ENCODE results near the gene EAPP. TPM values are rescaled to one million over a fixed set of nuclear protein-coding genes. Genes with fewer than 3 reads are reported as not detected.
A peak's percentile ranks its signal among the peaks of the same experiment; 100 is the strongest.
"Not testable (repeated sequence)": the region's sequence is repeated elsewhere in the genome, so short reads cannot be mapped to it uniquely, and the experiment has no call there.

EAPP gene
- total RNA-seq, 1 experiment from 2014 or later: 28.7 TPM

DNA sequence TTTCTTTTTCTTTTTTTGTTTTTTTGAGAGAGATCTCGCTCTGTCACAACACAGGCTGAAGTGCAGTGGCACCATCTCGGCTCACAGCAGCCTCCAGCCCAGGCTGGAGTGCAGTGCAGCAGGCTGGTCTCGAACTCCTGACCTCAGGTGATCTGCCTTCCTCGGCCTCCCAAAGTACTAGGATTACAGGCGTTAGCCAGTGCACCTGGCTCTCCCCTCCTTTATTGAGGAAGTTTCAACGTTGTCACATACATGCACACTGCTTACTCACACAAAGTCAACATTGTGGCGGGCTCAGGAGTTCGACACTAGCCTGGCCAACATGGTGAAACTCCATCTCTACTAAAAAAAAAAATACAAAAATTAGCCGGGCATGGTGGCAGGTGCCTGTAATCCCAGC is 32.0 kb downstream of the EAPP start:
- H3K27me3 ChIP-seq (ENCODE audit: control insufficient read depth, insufficient read depth, low read length): no peaks in the 10 kb centered on the region
- no peak for DNase-seq
- no peak overlapping the region for H3K4me3 ChIP-seq (ENCODE audit: insufficient read depth, low read depth, low read length)
- no peaks in the 10 kb centered on the region for H3K36me3 ChIP-seq (replicated peaks; ENCODE audit: control insufficient read depth, insufficient read depth, low read length)

DNA sequence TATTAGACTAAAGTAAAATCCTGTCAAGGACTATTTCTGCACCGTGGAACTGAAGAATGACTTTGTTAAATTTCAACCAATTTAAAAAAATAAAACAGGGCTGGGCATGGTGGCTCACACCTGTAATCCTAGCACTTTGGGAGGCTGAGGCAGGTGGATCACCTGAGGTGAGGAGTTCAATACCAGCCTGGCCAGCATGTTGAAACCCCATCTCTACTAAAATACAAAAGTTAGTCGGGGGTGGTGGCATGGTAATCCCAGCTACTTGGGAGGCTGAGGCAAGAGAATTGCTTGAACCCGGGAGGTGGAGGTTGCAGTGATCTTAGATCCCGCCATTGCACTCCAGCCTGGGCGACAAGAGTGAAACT is 34.4 kb downstream of the EAPP start:
- DNase-seq; H3K27me3 ChIP-seq (ENCODE audit: control insufficient read depth, insufficient read depth, low read length); H3K36me3 ChIP-seq (replicated peaks; ENCODE audit: control insufficient read depth, insufficient read depth, low read length); H3K4me3 ChIP-seq (ENCODE audit: insufficient read depth, low read depth, low read length): not testable (repeated sequence)

DNA sequence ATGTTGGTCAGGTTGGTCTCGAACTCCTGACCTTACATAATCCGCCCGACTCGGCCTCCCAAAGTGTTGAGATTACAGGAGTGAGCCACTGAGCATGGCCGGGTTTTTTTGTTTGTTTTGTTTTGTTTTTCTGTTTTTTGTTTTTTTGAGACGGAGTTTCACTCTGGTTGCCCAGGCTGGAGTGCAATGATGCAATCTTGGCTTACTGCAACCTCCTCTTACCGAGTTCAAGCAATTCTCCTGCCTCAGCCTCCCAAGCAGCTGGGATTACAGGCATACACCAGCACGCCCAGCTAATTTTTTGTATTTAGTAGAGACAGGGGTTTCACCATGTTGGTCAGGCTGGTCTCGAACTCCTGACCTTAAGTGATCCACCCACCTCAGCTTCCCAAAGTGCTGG is 35.5 kb downstream of the EAPP start:
- H3K36me3 ChIP-seq (replicated peaks; ENCODE audit: control insufficient read depth, insufficient read depth, low read length); DNase-seq; H3K4me3 ChIP-seq (ENCODE audit: insufficient read depth, low read depth, low read length); H3K27me3 ChIP-seq (ENCODE audit: control insufficient read depth, insufficient read depth, low read length): not testable (repeated sequence)

DNA sequence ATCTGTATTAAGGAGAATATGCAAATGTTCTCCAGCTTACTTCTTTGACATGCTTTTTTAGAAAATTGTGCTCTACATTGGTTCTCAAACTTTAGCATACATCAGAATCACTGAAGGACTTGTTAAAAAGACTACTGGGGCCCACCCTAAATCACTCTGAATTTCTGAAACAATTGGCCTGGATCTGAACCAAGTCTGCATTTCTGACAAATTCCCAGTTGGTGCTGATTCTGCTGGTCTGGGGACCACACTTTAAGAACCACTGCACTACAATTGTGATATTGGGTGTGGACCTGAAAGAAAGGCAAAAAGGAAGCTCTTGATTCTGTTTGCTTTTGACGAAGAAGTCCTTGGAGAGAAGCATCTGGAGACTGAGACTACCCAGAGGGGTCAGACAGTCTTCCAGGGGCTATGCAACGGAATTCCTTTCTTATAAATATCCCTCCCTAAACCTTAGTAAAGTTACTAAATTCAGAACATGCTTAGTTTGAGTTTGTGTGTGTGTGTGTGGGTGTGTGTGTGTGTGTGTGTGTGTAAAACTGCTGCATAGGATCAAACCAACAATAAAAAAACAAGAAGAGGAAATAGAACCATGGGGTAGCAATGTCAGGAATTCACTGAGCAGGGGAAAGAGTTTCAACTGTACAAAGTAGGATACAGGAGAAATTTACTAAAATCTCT is 36.8 kb downstream of the EAPP start:
- no peak for DNase-seq
- Histone ChIP-seq H3K4me3 (ENCODE audit: insufficient read depth, low read depth, low read length) (no peak overlapping the region), H3K36me3 (replicated peaks; ENCODE audit: control insufficient read depth, insufficient read depth, low read length) (no peaks in the 10 kb centered on the region), H3K27me3 (ENCODE audit: control insufficient read depth, insufficient read depth, low read length) (no peaks in the 10 kb centered on the region)

DNA sequence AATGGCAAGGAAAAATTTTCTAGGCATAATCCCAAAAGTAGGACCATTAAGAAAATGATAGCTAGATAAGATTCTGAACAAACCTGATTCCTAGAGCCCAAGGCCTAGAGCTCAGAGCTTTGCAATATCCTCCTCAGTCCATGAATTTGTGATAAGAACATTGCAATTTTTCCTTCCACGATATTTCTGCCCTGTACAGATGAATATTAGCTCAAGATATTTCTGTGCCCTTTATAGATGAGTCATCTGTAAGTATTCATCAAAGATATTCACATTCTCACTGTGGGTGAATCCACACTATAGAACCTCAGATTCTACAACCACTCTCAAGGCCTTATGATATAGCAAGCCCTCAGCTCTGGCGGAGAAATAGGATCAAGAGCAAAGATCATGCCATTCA is 37.5 kb downstream of the EAPP start:
- DNase-seq: no peak
- no peak overlapping the region for H3K4me3 ChIP-seq (ENCODE audit: insufficient read depth, low read depth, low read length)
- H3K27me3 ChIP-seq (ENCODE audit: control insufficient read depth, insufficient read depth, low read length): no peaks in the 10 kb centered on the region
- H3K36me3 ChIP-seq (replicated peaks; ENCODE audit: control insufficient read depth, insufficient read depth, low read length): no peaks in the 10 kb centered on the region

DNA sequence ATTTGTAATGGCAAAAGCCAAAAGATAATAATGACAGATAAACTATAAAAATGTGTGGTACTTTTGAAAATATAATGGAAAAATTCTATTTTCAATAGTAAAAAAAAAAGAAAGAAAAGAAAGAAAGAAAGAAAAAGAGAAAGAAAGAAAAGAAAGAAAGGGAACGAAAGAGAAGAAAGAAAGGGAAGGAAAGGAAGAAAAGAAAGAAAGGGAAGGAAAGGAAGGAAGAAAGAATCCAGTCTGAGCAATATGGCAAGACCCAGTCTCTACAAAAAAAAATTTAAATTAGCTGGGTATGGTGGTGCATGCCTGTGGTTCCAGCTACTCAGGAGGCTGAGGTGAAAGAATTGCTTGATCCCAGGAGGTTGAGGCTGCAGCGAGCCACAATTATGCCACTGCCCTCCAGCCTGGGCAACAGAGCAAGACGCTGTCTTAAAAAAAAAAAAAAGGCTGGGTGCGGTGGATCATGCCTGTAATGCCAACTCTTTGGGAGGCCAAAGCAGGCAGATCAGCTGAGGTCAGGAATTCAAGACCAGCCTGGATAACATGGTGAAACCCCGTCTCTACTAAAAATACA is 38.4 kb downstream of the EAPP start:
- no peaks in the 10 kb centered on the region for H3K27me3 ChIP-seq (ENCODE audit: control insufficient read depth, insufficient read depth, low read length)
- no peak for DNase-seq
- no peaks in the 10 kb centered on the region for H3K36me3 ChIP-seq (replicated peaks; ENCODE audit: control insufficient read depth, insufficient read depth, low read length)
- H3K4me3 ChIP-seq (ENCODE audit: insufficient read depth, low read depth, low read length): no peak overlapping the region

DNA sequence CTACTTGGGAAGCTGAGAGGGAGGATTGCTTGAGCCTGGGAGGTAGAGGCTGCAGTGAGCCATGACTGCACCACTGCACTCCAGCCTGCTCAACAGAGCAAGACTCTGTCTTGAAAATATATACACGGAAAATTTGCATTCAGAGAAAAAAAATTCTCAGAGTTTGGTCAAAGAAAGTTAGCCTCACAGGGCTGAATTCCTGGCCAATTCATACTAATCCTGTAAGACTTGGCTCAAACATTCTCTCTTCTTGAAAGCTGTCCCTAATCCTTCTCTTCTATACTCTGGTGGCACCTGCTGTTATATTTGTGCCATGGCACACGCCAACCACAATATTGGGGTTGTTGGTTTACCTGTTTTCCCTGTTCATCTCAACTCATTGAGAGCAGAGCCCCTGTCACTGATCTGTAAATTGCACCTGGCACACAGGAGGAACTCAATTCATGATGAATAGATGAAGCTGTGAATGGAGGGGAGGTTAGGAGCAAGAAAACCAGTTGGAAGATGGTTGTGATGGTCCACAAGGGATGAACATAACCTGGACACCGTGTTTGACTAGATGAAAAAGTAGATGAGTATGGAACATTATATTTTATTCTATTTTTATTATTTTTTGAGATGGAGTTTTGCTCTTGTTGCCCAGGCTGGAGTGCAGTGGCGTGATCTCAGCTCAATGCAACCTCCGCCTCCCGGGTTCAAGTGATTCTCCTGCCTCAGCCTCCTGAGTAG is 40.7 kb downstream of the EAPP start:
- Histone ChIP-seq H3K27me3 (ENCODE audit: control insufficient read depth, insufficient read depth, low read length) (no peaks in the 10 kb centered on the region), H3K4me3 (ENCODE audit: insufficient read depth, low read depth, low read length) (no peak overlapping the region), H3K36me3 (replicated peaks; ENCODE audit: control insufficient read depth, insufficient read depth, low read length) (no peaks in the 10 kb centered on the region)
- DNase-seq: peak; percentile 31

DNA sequence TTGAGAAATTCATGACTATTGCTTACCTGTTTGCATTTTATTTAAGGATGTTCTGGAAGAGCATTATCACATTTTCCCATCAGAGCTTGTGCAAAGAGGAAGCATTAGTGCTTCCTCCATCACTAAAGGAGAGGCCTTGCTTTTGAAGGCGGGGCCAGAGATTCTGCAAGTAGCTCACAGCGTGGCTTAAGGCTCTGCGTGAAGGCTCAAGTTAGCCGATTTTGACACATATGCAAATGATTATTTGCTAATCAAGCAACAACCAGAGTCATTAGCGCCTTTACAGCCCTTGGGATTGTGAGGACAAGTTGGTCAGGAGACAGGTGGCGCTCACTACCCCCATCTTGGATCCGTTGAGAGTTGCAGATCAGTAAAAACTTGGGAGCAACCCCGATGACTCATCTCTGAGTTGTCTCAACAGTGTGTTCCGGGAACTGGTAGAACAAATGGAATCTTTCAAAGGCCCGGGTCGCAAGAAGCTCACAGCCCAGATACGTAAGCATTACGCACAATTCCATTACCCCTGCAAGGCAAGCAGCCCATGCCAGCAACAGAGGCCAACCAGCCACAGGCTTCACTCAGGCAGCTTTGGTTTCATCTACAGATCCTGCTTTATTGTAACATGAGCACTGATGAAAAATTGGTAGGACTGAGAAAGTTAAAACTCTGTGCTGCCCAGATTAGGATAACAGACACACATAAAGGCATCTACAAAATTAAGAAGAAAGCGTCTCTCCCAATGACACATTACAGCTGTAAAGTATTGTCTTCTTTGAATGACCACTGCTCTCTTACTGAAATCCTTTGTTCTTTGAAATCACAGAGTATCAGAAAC is 42.6 kb downstream of the EAPP start:
- Histone ChIP-seq H3K27me3 (ENCODE audit: control insufficient read depth, insufficient read depth, low read length) (no peaks in the 10 kb centered on the region), H3K36me3 (replicated peaks; ENCODE audit: control insufficient read depth, insufficient read depth, low read length) (no peaks in the 10 kb centered on the region), H3K4me3 (ENCODE audit: insufficient read depth, low read depth, low read length) (no peak overlapping the region)
- DNase-seq: peak; percentile 61

DNA sequence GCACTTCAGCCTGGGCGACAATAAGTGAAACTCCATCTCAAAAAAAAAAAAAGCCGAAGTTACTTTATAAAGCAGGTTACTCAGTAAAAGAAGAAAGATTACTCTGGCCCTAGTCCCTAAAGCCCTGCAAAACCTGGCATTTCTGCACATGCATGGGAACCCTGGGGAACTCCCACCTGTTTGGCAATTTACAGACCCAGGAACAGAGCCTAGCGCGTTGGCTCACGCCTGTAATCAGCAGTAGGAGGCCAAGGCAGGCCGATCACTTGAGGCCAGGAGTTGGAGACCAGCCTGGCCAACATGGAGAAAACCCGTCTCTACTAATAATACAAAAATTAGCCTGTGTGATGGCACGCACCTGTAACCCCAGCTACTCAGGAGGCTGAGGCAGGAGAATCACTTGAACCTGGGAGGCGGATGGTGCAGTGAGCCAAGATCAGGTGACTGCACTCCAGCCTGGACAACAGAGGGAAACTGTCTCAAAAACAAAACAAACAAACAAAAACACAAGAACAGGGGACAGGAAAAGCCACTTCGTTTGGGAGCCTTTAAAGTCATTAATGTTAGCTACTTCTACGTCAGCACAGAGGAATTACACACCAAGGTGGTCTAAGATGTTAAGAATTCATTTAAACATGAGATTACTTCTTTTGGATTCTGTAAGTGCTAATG is 43.4 kb downstream of the EAPP start:
- no peaks in the 10 kb centered on the region for H3K36me3 ChIP-seq (replicated peaks; ENCODE audit: control insufficient read depth, insufficient read depth, low read length)
- H3K27me3 ChIP-seq (ENCODE audit: control insufficient read depth, insufficient read depth, low read length): no peaks in the 10 kb centered on the region
- DNase-seq: no peak
- H3K4me3 ChIP-seq (ENCODE audit: insufficient read depth, low read depth, low read length): no peak overlapping the region

DNA sequence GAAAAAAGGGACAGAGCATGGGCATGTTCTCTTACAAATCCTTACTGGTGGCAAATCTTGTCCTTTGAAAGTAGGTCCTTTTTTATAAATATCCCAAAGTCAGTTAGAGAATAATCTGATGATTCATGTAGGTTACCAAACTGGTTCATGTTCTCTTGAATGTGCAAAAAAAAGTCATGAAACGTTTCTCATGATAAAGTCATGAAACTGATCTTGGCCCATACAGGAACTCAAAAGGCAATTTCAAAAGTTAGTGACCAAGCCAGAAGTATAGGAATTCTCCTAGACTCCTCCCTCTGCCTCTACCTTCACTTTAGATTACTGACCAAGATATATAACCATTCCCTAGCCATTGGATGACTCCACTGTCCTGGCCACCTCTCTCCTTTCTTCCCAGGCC is 50.2 kb downstream of the EAPP start:
- Histone ChIP-seq H3K4me3 (ENCODE audit: insufficient read depth, low read depth, low read length) (no peak overlapping the region), H3K36me3 (replicated peaks; ENCODE audit: control insufficient read depth, insufficient read depth, low read length) (no peaks in the 10 kb centered on the region), H3K27me3 (ENCODE audit: control insufficient read depth, insufficient read depth, low read length) (no peaks in the 10 kb centered on the region)
- no peak for DNase-seq

DNA sequence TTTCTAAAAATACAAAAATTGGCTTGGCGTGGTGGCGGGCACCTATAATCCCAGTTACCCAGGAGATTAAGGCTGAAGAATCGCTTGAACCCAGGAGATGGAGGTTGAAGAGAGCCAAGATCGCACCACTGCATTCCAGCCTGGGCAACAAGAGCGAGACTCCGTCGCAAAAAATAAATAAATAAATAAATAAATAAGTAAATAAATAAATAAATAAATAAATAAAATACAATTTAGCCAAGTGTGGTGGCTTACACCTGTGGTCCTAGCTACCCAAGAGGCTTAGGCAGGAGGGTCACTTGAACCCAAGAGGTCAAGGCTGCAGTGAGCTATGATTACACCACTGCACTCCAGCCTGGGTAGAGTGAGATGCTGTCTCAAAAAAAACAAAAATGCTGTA is 51.0 kb downstream of the EAPP start:
- H3K4me3 ChIP-seq (ENCODE audit: insufficient read depth, low read depth, low read length): no peak overlapping the region
- H3K36me3 ChIP-seq (replicated peaks; ENCODE audit: control insufficient read depth, insufficient read depth, low read length): no peaks in the 10 kb centered on the region
- H3K27me3 ChIP-seq (ENCODE audit: control insufficient read depth, insufficient read depth, low read length): no peaks in the 10 kb centered on the region
- DNase-seq: no peak

DNA sequence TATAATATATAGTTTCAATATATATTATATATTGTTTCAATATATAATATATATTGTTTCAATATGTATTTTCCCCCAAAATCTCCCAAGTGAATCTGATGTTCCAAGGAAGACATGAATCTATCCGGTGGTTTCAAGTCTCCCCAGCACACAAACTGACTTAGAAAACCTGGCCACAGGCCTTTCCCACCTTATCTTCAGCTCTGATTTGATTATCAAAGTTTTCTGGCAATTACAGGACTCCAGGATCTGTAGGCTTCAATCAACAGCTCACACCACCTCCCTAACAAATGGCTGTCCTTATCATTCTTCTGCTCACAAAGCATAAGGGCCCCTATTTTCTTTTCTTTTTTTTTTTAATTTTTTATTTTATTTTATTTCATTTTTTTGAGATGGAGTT is 54.8 kb downstream of the EAPP start:
- Histone ChIP-seq H3K36me3 (replicated peaks; ENCODE audit: control insufficient read depth, insufficient read depth, low read length) (no peaks in the 10 kb centered on the region), H3K27me3 (ENCODE audit: control insufficient read depth, insufficient read depth, low read length) (no peaks in the 10 kb centered on the region), H3K4me3 (ENCODE audit: insufficient read depth, low read depth, low read length) (no peak overlapping the region)
- DNase-seq: no peak

DNA sequence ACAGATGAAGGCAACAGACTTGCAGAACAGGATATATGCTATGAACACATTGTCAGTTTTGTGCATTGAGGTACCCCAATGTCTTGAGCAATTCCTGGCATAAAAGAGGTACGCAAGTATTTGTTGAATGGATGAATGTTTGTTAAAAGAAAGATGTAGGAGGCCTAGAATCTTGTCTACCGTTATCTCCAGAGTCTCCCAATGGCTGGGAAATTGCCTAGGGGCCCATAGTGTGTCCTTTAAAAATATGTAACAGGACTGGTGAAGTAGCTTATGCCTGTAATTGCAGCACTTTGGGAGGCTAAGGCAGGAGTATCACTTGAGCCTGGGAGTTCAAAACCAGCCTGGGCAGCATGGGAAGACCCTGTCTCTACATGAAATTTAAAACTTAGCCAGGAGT is 57.0 kb downstream of the EAPP start:
- Histone ChIP-seq H3K4me3 (ENCODE audit: insufficient read depth, low read depth, low read length) (no peak overlapping the region), H3K36me3 (replicated peaks; ENCODE audit: control insufficient read depth, insufficient read depth, low read length) (no peaks in the 10 kb centered on the region), H3K27me3 (ENCODE audit: control insufficient read depth, insufficient read depth, low read length) (no peaks in the 10 kb centered on the region)
- DNase-seq: no peak

DNA sequence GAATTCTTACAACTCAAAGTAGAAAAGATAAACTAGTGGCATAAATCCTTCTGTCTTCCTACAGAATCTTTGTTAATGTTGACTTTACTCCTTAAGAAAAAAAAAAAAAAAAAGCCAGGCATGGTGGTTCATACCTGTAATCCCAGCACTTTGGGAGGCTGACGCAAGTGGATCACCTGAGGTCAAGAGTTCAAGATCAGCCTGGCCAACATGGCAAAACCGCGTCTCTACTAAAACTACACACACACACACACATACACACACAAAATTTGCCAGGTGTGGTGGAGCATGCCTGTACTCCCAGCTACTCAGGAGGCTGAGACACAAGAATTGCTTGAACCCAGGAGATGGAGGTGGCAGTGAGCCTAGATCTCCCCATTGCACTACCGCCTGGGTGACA is 59.8 kb downstream of the EAPP start:
- Histone ChIP-seq H3K36me3 (replicated peaks; ENCODE audit: control insufficient read depth, insufficient read depth, low read length) (no peaks in the 10 kb centered on the region), H3K4me3 (ENCODE audit: insufficient read depth, low read depth, low read length) (no peak overlapping the region), H3K27me3 (ENCODE audit: control insufficient read depth, insufficient read depth, low read length) (no peaks in the 10 kb centered on the region)
- no peak for DNase-seq

Measured in H7 (cell line).